CMK (cell line): ENCODE data around the gene MYO9A.

Experiments
- DNase-seq: peaks from one replicate; pipeline ENCODE4 v3.0.0-alpha.2; 2010; ENCODE audit warnings: low read depth

The MYO9A gene

DNA sequence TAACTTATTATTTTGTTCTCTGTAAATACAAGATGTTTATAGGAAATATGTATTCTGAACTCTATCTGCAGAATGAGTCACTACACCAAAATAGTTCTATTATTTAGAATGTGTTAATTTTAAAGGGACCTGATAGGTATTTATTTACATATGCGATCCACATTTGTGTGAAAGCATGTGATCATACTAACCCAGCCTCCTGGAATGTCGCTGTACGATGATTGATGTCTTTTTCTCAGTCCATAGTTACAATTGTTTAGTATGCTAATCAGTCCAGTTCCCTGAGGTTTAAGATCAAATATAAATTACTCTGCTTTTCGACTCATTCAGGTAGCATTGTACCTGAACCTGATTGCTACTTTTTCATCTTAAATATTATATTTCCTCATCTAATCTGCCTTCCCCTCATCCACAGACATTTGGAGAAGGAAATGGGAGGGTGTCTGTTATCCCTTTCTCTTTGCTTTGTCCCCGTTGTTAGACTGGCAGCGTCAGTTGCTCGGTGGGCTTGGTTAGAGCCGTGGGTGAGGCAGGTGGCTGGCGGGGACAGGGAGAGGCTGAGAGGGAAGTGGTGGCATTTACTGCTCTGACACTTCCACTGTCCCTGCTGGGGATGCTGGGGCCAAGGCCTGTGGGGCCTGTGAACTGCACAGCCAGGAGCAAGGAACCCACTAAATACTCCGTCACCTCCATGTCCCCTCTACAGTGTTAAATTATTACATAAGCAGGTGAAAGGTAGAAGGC is 335.4 kb downstream of the MYO9A start:
- no peak for DNase-seq

GRCh38 chr15:71781965-71782265 is 336.0 kb downstream of the MYO9A start:
- DNase-seq = no peak

DNA sequence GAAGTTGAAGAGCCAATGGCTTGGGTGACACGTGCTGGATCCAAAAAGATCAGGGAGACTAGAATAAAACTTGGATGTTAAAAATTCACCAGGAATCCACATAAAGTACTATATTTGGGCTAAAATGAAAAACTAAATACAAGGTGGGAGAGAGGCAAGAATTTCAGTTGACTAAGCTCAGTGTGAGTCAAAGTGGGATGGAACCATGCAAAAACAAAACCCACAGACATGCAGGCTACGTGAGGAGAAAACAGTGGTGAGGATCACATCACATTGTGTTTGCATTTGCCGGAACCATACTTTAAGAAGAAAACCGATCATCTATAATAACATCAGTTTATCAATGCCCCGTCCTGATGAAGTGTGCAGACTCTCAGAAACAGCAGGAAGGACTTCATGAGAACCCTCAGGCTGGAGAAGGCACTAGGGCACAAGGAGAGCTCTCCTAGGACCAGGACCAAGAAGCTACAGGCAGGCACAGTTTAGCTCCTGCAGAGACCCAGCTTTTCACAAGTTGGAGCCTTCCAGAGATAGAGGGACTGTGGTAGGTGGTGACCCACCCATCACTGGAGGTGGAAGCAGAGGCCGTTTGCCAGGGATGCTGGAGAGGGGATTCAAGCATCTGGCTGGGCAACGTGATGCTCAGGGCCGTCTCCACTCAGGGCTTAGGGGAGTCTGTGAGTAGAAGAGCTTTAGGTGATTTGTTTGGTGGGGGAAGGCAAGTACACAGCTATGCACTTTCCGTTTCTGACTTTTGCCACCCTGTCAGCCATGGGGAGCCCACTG is 336.6 kb downstream of the MYO9A start:
- no peak for DNase-seq

DNA sequence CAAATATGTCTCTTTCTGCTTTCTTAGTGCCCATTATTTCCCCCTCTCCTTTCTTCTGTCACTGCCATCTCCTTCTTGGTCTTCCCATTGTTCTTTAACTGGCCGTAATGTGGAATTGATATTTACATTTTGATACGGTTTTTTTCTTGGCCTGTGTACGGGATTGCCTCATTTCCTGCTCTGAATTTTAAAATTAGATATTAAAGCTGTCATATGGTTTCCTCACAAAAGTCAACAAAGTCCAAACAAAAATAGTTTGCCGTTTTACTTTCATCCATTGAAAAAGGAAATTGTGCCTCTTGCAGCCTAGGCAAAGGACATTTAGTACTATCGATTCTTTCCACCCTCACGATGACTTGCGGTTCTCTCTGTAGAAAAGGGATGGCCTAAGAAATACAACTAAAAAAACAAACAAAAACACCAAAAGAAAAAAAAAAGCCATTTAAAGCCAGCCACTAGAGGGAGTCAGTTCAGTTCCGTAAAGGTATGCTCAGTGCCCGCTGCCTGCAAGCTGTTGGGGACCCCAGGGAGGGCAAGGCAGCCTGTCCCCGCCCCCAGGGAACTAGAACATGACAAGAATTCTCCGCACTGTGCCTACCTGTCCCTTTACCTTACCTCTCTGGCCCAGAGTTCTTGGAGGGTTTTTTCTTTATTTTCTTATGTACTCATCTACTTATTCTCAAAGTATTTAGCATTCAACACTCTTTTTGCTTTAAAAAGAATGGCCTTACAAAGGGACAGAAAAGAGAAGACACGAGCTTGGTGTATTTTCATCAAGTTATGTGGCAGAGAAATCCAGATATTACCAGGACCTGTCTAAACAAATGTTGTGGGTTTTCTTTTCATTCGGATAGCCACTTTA is 337.6 kb downstream of the MYO9A start:
- DNase-seq = peak; percentile 29

GRCh38 chr15:71779073-71779797 is 338.7 kb downstream of the MYO9A start:
- no peak for DNase-seq

GRCh38 chr15:71777216-71777943 is 340.6 kb downstream of the MYO9A start:
- no peak for DNase-seq

DNA sequence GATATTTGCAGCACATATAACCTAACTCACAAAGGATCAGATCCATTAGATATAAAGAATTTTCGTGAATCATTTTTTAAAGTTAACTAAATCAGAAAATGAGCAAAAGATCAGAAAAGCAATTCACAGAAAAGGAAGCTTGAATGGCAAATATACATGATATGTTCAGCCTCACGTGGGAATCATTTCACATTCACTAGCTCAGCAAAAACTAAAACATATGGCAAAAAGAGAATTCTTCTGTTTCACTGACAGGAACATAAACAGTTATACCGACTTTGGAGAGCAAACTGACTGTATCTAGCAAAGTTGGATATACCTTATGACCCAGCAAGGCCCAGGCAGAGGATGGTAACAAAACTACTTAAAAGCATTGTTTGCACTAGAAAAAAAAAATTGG is 341.6 kb downstream of the MYO9A start:
- DNase-seq = no peak

- no peak for DNase-seq
These were observed 342.1 kb downstream of the MYO9A start for GRCh38 chr15:71775856-71776255.

DNA sequence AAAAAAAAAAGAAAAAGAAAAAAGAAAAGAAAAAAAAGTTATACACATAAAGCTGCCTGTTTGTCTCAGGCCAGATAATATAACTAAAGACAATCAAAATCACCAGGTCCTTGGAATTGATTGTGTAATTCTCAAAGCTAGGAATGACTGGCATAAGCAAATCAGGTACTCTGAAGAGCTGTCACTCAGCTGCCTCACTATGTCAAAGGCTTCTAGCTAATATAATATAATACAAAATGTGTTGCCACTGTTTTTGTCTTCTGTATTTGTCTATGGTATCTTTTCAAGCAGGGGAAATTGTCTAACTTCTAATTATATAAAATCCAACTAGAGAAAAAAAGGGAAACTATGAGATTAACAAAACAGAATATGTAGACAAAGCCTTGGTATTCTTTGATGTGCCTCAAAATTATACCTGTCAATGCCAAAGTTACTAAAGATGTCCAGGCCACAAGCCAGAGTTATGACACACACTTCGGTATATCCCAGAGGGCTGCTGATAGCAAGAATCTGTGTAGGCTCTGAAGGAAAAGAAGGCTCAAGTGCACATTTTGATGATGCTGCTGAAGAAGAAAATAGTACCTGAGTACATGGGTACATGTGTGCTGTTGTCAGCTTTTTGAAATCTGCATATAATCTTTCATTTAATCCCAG is 344.6 kb downstream of the MYO9A start:
- no peak for DNase-seq
